Right cardiac atrium (tissue), 5 donors: ENCODE measurements around the gene RPL3. TPM values are rescaled to one million over a fixed set of nuclear protein-coding genes. Genes with fewer than 3 reads are reported as not detected.

ENCODE experiments used
- ATAC-seq, 2 donors: fragments of 200-7000 bp; cut with Tn5 transposase; one replicate each; pipeline versions ENCODE4 v1.8.0 to v1.9.1; 2020; ENCODE audit warnings: moderate library complexity in 2 of 2, mild to moderate bottlenecking in 1 of 2
- DNase-seq, 3 donors: peaks; one replicate each; pipeline ENCODE4 v3.0.0-alpha.2; 2020
- H3K27ac ChIP-seq: one replicate; pipeline ENCODE4 v1.5.1; 2013; ENCODE audit warnings: mild to moderate bottlenecking, low read length, control low read depth, moderate library complexity
- H3K27me3 ChIP-seq: one replicate; pipeline ENCODE4 v1.6.1; 2013; ENCODE audit not compliant: control insufficient read depth, insufficient read depth
- H3K4me1 ChIP-seq: one replicate; pipeline ENCODE4 v1.6.1; 2013; ENCODE audit warnings: low read length; ENCODE audit not compliant: control insufficient read depth, insufficient read depth
- H3K4me3 ChIP-seq: one replicate; pipeline ENCODE4 v1.5.1; 2013; ENCODE audit warnings: low read length, control low read depth
- H3K9me3 ChIP-seq: one replicate; pipeline ENCODE4 v1.6.1; 2013; ENCODE audit warnings: low read length; ENCODE audit not compliant: control insufficient read depth
- WGBS: extraction: QIAGEN DNeasy Blood & Tissue Kit; methylation state at CpG from one replicate; pipeline ENCODE4 v1.1.7; 2013; 5-methylcytosine and 5-hydroxymethylcytosine counted together
- intact Hi-C, 4 donors: fragments of 100-400 bp; cut with DNase I; formaldehyde crosslinking; loops; one replicate each; pipeline versions ENCODE4 v1.11.0 to v1.14.0; 2022 to 2023
- polyA plus RNA-seq: library from polyadenylated mRNA; stranded (reverse); fragments of 200-250 nt; gene quantifications from one replicate; pipeline ENCODE4 v1.2.3, GENCODE V29; 2013
- total RNA-seq, 4 donors: library from RNA; stranded (reverse); fragmentation: NEBNext Ultra II Directional; extraction: Animal tissue kit (Norgen Biotek cat#: 25700); gene quantifications; one replicate each; pipeline ENCODE4 v1.2.1, GENCODE V29; 2021
- donor health status: healthy with polysubstance abuse.
- donor health status: DM: no; HTN: yes; CAD: no.
- donor health status: DM: no; HTN: no; CAD: no.
- donor health status: DM: no; HTN: yes; CAD: no; lungs with severe emphysema.
- donor health status: DM: yes; HTN: yes; CAD: no.

The RPL3 gene
- total and polyA plus RNA-seq, 5 donors = 948 to 1,416 (median 1,004) TPM

GRCh38 chr22:39352306-39352891 is 33.0 kb upstream of the RPL3 start:
- ATAC-seq (no peak), DNase-seq (peak in 1 of 3 donors; percentile 35)
- peaks cover 2% of the 10 kb centered on the region for H3K4me1 ChIP-seq
- WGBS = 78% methylated on average over 7 of the region's 7 CpGs
- no peaks in the 10 kb centered on the region for H3K9me3 ChIP-seq
- H3K4me3 ChIP-seq = no peak overlapping the region
- intact Hi-C loops = no loop called here
- no peaks in the 10 kb centered on the region for H3K27me3 ChIP-seq
- H3K27ac ChIP-seq = no peak overlapping the region

GRCh38 chr22:39351689-39352214 is 32.3 kb upstream of the RPL3 start:
- no peak overlapping the region for H3K27ac ChIP-seq
- intact Hi-C loops = no loop called here
- no peaks in the 10 kb centered on the region for H3K9me3 ChIP-seq
- H3K4me3 ChIP-seq = no peak overlapping the region
- WGBS = 65% methylated on average over 8 of the region's 8 CpGs
- no peak for ATAC-seq
- no peak for DNase-seq
- no peaks in the 10 kb centered on the region for H3K27me3 ChIP-seq
- peaks cover 2% of the 10 kb centered on the region for H3K4me1 ChIP-seq

- H3K27ac ChIP-seq = no peak overlapping the region
- WGBS = 68% methylated on average over 14 of the region's 14 CpGs
- no peaks in the 10 kb centered on the region for H3K27me3 ChIP-seq
- peak overlapping the region; percentile 59 for H3K4me3 ChIP-seq
- no peak for DNase-seq
- H3K4me1 ChIP-seq = peaks cover 2% of the 10 kb centered on the region
- ATAC-seq = peak; percentile 6 to 20
- intact Hi-C loops = no loop called here
- H3K9me3 ChIP-seq = no peaks in the 10 kb centered on the region
These were observed 31.6 kb upstream of the RPL3 start for GRCh38 chr22:39350757-39351688.

- intact Hi-C loops = loop anchor here in 1 of 4 donors (10.0 kb wide), 1 partner anchor 175 kb away; the partner anchor contains the start of gene ATF4
- no peaks in the 10 kb centered on the region for H3K27me3 ChIP-seq
- H3K4me1 ChIP-seq = peaks cover 2% of the 10 kb centered on the region
- H3K4me3 ChIP-seq = peak within 1 kb of the TSS; percentile 59
- H3K9me3 ChIP-seq = no peaks in the 10 kb centered on the region
- DNase-seq = peak in 2 of 3 donors; percentile 68 to 75
- under 1% methylated on average over 87 of the region's 87 CpGs for WGBS
- peak within 1 kb of the TSS; percentile 19 for H3K27ac ChIP-seq
- ATAC-seq = peak; percentile 42 to 43
These were observed 30.7 kb upstream of the RPL3 start, which contains the start of gene SYNGR1 for GRCh38 chr22:39349967-39350726. Gene SYNGR1 (plus strand): TSS chr22:39349991. CDS start chr22:39350011, 20 bp downstream.

- ATAC-seq (peak; percentile 59 to 60), DNase-seq (peak; percentile 49 to 82 (median 79))
- under 1% methylated on average over 52 of the region's 57 CpGs for WGBS
- intact Hi-C loops = loop anchor here in 1 of 4 donors (10.0 kb wide), 1 partner anchor 175 kb away; the partner anchor contains the start of gene ATF4
- Histone ChIP-seq H3K27ac (peak overlapping the region; percentile 14), H3K4me3 (peak overlapping the region; percentile 59), H3K4me1 (peaks cover 2% of the 10 kb centered on the region), H3K27me3 (no peaks in the 10 kb centered on the region), H3K9me3 (no peaks in the 10 kb centered on the region)
These were observed 30.1 kb upstream of the RPL3 start for GRCh38 chr22:39349506-39349966.

GRCh38 chr22:39348909-39349505 is 29.6 kb upstream of the RPL3 start:
- Histone ChIP-seq H3K4me1 (peaks cover 2% of the 10 kb centered on the region), H3K4me3 (peak overlapping the region; percentile 59), H3K9me3 (no peaks in the 10 kb centered on the region), H3K27ac (peak overlapping the region; percentile 14), H3K27me3 (no peaks in the 10 kb centered on the region)
- intact Hi-C loops = loop anchor here in 1 of 4 donors (10.0 kb wide), 1 partner anchor 176 kb away; the partner anchor contains the start of gene ATF4
- DNase-seq (peak in 2 of 3 donors; percentile 75 to 76), ATAC-seq (peak; percentile 45 to 47)
- 19% methylated on average over 11 of the region's 11 CpGs for WGBS

GRCh38 chr22:39345231-39345630 is 25.8 kb upstream of the RPL3 start:
- no peaks in the 10 kb centered on the region for H3K27me3 ChIP-seq
- no peak for ATAC-seq
- no peak overlapping the region for H3K4me3 ChIP-seq
- no peak overlapping the region for H3K27ac ChIP-seq
- intact Hi-C loops = loop anchor here in 1 of 4 donors (10.0 kb wide), 1 partner anchor 180 kb away; the partner anchor contains the start of gene ATF4
- no peak for DNase-seq
- H3K4me1 ChIP-seq = no peaks in the 10 kb centered on the region
- WGBS = 91% methylated on average over 4 of the region's 4 CpGs
- H3K9me3 ChIP-seq = no peaks in the 10 kb centered on the region

GRCh38 chr22:39344046-39344390 is 24.6 kb upstream of the RPL3 start:
- Histone ChIP-seq H3K4me1 (no peaks in the 10 kb centered on the region), H3K9me3 (no peaks in the 10 kb centered on the region), H3K4me3 (no peak overlapping the region), H3K27me3 (no peaks in the 10 kb centered on the region), H3K27ac (no peak overlapping the region)
- ATAC-seq = no peak
- DNase-seq = no peak
- WGBS = 78% methylated on average over 8 of the region's 8 CpGs
- intact Hi-C loops = loop anchor here in 1 of 4 donors (10.0 kb wide), 1 partner anchor 181 kb away; the partner anchor contains the start of gene ATF4

GRCh38 chr22:39343259-39344045 is 24.0 kb upstream of the RPL3 start:
- intact Hi-C loops = loop anchor here in 1 of 4 donors (10.0 kb wide), 1 partner anchor 181 kb away; the partner anchor contains the start of gene ATF4
- DNase-seq (peak in 1 of 3 donors; percentile 78), ATAC-seq (peak; percentile 71 to 78)
- H3K27me3 ChIP-seq = no peaks in the 10 kb centered on the region
- no peak overlapping the region for H3K27ac ChIP-seq
- WGBS = 32% methylated on average over 15 of the region's 15 CpGs
- no peak overlapping the region for H3K4me3 ChIP-seq
- H3K4me1 ChIP-seq = no peaks in the 10 kb centered on the region
- no peaks in the 10 kb centered on the region for H3K9me3 ChIP-seq
